NCI-H510A treated with DMSO at 0.1 percent for 48 hours (cell line): ENCODE data around the gene STAP2.
A peak's percentile ranks its signal among the peaks of the same experiment; 100 is the strongest.
"Not testable (repeated sequence)": the region's sequence is repeated elsewhere in the genome, so short reads cannot be mapped to it uniquely, and the experiment has no call there.

Experiments
- DNase-seq: peaks from one replicate; lab custom pipeline; 2025; lab: John Stamatoyannopoulos, UW

The STAP2 gene

DNA sequence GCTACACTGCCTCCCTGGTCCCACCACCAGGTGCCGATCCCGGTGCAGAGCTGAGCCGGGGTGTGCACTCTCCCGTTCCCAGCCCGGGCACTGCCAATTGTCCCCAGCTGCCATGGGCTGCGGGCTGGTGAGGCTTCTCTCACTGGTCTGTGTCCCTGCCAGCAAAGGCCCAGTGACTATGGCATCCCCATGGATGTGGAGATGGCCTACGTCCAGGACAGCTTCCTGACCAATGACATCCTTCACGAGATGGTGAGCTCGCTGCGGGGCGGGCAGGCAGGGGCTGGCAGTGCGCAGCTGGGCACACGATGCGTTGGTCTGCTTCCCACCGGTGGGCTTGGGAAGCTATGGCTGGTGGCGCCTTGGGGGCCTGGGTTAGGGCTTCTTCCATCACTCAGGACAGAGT is 19.3 kb upstream of the STAP2 start:
- no peak for DNase-seq

DNA sequence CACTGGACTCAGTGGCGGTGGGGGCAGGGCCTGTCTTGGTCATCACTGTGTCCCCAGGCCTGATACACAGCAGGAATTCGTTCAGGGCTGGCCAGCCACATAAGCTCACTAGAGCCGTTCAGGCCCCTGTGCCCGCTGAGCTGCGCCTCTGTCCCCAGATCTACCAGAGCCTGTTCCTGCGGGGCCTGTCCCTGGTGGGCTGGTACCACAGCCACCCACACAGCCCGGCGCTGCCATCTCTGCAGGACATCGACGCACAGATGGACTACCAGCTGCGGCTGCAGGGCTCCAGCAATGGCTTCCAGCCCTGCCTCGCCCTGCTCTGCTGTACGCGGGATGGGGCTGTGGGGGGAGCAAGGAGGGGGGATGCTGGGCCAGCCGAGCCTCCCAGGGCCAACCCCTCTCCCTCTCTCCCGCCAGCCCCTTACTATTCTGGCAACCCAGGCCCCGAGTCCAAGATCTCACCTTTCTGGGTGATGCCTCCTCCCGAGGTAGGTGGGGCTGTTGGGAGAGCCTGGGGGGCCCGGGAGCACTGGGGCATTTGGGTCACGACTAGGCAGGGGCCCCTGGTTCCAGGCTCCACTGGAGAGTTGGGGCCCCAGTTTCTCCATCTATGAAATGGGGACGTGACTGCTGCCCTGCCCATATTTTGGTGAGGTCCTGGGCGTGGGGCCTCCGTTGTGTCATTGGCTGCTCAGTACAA is 18.6 kb upstream of the STAP2 start:
- no peak for DNase-seq

DNA sequence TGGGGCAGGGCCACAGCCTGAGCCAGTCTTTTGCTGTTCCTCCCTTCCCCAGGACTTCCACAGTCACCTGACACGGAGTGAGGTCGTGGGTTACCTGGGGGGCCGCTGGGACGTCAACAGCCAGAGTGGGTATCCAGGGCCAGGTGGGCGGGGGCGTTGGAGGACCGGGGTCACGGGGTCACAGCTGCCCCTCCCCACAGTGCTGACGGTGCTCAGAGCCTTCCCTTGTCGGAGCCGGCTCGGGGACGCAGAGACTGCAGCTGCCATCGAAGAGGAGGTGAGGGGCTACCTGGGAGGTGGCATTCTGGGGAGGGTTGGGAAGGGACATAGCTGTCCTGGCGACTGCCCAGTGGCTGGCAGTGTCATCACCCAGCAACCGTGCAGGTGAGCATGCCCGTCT is 16.3 kb upstream of the STAP2 start:
- no peak for DNase-seq

DNA sequence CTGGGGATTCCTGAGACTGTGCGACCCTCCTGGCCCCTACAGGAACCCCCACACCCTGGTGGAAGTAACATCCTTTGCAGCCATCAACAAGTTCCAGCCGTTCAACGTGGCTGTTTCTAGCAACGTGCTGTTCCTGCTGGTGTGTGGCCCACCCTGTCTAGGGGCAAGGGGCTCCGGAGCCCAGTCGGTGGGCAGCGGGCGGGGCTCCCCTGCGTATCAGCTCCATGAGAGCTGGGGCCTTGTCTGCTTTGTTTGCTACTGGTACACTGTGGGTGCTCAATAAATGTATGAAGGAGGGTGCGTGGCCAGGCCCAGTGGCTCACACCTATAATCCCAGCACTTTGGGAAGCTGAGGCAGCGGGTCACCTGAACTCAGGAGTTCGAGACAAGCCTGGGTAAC is 15.7 kb upstream of the STAP2 start:
- DNase-seq = no peak

DNA sequence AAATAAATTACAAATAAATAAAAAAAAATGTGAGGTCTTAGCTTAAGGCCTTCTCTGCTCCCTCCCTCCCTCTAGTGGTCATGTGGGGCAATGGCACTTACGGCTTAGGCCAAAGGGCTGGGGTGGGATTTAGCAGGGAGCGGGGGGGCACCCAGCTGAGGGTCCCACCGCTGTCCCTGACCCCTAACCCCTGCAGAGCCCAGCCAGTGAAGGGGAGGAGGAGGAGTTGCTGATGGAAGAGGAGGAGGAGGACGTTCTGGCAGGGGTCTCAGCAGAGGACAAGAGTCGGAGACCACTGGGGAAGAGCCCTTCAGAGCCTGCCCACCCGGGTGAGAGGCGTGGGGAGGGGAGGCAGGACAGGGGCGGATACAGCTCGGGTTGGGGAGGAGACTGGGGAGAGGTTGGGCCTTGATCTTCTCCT is 14.1 kb upstream of the STAP2 start:
- DNase-seq = peak; percentile 32

DNA sequence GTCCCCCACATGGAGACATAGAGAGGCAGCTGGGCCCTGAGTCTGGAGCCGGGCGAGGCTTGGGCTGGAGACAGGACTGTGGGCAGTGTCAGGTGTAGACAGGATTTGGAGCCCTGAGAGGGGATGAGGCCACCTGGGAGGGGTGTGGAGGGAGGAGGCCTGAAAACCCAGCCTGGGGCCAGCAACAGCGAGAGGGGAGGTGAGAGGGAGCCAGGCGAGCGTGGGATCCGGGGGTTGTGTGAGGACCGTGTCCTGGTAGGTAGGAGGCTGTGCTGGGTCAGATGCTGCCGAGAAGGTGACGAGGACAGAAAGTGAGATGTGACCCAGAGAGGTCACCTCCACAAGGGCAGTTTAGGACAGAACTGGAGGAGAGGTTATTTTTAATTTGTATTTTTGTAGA is 12.1 kb upstream of the STAP2 start:
- DNase-seq = no peak

DNA sequence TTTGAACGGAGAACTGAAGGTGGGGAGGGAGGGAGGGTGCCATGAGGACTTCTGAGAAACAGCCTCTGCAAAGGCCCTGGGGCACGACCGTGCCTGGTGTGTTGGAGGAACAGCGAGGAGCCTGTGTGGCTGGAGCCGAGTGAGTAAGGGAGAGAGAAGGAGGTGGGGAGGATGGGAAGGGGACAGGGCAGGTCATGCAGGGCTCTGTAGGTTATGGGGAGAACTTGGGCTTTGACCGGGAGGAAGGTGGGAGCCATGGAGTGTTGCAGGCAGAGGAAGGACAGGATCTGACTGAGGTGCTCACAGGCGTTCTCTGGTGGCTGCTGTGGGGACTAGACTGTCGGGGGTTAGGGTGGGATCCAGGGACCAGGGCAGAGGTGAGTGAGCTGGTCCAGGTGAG is 11.5 kb upstream of the STAP2 start:
- DNase-seq = no peak

DNA sequence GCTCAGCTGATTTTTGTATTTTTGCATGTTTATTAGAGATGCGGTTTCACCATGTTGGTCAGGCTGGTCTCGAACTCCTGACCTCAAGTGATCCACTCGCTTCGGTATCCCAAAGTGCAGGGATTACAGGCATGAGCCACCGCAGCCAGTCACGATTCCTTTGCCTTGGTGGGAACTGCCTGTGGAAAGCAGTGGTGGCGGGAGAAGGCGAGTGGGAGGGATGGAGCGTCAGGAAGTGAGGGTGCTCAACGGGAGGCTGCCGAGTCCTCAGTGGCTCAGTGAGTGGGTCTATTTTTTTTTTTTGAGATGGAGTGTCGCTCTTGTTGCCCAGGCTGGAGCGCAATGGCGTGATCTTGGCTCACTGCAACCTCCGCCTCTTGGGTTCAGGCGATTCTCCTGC is 10.6 kb upstream of the STAP2 start:
- not testable (repeated sequence) for DNase-seq

DNA sequence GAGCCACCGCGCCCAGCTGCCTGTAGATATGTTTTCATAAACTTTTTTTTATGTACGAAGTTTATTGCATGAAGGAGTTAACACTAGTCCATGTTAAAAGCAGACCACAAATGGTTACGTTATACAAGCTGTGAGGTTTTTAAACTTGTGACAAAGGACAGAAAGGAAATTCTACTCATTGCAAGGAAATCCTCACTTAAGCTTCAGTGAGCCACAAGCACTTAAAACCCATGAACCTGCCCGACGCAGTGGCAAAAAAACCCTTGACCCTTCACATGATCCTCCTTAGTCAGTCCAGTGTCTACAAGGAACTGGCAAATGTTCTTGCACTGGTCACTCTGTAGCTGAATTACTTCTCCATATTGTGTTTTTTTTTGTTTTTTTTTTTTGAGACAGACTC is 8.9 kb upstream of the STAP2 start:
- DNase-seq = no peak

DNA sequence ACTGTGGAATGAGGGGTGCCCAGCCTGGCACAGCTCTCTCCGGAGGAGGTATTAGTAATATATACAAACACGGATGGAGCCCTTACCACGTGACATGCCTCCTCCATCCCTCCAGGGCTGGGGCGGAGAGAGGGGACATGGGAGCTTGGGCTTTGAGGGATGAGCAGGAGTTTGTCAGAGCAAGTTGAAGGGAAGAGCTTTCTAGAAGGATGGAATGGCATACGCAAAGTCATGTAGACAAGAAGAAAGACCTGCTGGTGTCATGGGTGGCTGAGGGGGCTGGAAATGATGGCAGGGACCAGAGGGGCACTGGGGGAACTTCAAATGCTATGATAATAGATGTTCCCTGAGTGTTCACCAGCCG is 7.4 kb upstream of the STAP2 start:
- DNase-seq = no peak

DNA sequence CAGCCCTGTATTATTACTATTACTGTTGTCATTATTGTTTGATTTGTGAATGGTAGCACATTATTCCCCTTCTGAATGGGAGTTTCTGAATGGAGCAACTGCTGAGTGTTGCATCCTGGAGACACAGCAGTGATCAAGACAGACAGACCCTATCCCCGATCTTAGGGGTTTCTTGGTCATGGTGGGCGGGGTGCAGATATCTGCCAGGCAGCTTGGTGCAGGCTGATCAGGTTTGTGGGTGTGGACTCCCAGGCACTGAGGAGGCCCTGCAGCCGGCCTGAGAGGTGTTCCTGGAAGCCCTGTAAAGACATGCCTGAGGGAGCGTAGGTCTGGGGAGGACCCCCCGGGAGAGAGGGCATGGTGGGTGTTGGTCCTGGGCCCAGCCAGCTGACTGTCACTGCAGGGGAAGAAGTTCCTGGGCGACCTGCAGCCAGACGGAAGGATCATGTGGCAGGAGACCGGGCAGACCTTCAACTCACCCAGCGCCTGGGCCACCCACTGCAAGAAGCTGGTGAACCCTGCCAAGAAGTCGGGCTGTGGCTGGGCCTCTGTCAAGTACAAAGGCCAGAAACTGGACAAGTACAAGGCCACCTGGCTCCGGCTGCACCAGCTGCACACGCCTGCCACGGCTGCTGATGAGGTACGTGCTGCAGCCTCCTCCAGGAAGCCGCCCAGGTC is 6.9 kb upstream of the STAP2 start:
- no peak for DNase-seq

DNA sequence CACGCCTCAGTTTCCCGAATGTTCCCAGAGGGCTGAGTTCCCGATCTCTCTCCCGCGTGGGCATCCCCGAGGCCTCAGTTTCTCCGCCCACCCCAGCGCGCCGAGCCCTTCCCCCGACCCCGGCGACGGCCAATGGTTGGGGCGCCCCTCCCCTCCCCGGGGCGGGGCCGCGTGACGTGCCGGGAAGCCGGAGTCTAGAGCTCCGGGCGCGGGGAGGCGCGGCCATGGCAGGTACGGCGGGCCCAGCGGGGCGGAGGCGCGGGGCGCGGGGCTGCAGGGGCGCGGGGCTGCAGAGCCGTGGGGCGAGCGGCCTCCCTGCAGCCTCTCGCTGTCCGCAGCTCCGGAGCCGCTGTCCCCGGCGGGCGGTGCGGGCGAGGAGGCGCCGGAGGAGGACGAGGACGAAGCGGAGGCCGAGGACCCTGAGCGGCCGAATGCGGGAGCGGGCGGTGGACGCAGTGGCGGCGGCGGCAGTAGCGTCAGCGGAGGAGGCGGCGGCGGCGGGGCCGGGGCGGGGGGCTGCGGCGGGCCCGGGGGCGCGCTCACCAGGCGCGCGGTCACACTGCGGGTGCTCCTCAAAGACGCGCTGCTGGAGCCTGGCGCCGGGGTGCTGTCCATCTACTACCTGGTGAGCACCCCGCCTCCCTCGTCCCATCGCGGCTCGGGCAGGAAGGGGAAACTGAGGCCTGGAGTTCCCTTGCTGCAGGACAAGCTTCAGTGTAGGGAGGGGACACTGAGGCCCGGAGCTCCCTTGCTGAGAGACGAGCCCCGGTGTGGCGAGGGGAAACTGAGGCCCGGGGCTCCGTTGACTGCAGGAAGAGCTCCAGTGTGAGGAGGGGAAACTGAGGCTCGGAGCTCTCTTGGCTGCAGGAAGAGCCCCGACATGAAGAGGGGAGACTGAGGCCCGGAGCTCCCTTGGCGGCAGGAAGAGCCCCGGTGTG is 5.0 kb upstream of the STAP2 start, which contains the start of gene MPND:
TSS of gene MPND (plus strand) at position 193 of the 938 bp plus-strand sequence. CDS start at position 225, 32 bp downstream.
- peak; percentile 87 for DNase-seq

DNA sequence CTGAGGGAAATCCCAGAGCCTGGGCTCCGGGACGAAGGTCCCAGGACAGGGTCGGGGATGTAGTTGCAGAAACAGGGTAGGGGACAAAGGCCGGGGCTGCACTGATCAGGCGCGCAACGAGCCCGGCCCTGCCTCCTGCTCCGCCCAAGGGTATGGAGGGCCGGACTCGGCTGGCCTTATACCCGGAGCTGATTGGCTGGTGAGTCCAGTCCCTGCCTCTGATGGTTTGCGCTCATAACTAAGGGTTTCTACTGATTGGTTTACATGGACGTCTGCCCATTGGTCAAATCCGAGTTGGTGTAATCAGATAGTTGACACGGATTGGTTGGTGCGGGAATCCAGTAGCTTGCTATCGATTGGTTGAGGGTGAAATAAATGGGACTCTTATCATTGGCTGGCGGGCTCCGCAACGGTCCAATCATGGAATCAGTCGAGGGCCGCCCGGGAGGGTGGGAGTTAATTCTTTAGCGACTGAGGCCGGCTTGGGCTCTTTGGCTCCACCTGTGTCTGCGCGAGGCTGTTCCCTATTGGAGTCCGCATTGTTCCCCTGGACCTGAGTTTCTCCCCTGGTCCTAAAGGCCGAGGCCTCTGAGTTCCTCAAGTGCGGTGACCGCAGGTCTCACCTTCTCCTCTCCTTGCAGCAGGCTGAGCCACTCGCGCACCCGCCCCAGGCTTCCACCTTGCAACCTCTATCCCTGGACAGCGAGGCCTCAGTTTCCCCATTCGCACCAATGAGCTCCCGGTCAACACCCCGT is 4.2 kb upstream of the STAP2 start:
- DNase-seq = peak; percentile 100

DNA sequence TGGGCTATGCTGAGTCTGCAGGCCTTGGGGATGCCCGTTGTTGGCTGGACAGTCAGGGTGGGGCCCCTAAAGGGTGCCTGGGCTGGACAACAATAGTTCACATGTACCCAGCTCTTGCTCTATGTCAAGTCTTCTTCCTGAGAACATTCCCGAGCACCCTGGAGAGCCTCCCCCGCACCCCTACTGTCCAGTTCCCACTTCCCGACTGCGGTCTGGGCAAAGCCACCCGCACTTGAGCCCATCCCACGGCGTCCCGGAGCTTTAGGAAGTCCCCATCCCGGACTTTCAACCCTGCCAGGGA is 3.6 kb upstream of the STAP2 start:
- DNase-seq = no peak

DNA sequence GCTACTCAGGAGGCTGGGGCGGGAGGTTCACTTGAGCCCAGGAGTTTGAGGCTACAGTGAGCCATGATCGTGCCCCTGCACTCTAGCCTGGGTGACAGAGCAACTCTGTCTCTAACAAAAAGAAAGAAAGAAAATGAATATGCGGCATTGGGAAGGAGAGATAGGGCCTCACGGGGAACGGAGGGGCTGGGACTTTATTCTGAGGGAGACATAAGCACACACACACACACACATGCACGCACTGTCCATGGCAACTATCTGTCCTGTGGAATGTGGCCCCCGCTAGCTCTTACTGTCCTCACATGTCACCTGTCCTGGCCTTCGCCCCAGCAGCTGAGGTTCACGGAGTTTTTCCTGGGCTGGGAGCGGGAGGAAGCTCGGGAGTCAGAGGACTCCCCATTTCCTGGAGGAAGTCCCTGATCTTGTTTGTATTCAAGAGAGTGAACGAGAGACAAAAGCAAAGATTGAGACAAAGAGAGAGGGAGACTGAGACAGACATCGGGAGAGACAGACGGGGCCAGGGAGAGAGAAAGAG is 654 bp downstream of the STAP2 start:
- peak; percentile 50 for DNase-seq

DNA sequence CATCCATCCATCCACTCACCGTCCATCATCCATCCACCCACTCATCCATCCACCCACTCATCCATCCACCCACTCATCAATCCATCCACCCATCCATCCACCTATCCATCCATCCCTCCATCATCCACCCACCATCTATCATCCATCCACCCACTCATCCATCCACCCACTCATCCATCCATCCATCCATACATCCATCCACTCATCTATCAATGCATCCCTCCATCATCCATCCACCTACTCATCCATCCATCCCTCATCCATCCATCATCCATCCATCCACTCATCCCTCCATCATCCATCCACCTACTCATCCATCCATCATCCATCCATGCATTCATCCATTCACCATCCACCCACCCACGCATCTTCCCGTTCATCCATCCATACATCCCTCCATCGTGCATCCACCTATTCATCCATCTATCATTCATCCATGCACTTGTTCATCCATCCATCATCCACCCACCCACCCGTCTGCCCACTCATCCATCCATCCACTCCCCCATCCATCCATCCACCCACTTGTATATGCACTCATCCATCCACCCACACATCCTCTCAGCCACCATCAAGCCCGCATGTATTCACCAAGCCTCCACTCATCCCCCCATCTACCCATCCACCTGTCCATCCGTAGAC is 3.6 kb downstream of the STAP2 start:
- no peak for DNase-seq

DNA sequence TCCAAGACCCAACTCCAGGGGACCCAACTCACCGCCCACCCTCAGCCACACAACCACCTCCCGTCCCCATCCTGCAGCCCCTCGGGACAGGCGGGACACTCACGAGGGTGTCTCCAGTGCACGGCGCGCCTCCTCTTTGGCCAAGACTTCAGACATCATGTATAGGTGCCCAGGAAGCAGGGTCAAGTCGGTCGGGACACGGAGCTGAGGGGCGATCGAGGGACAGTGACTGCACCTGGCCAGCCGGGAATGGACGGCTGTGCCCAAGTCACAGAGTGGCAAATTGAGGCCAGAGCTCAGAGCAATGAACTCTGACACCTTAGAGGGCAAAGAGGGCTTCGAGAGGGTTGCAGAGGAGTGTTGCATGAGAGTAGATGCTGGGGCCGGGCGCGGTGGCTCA is 8.8 kb downstream of the STAP2 start:
- no peak for DNase-seq

DNA sequence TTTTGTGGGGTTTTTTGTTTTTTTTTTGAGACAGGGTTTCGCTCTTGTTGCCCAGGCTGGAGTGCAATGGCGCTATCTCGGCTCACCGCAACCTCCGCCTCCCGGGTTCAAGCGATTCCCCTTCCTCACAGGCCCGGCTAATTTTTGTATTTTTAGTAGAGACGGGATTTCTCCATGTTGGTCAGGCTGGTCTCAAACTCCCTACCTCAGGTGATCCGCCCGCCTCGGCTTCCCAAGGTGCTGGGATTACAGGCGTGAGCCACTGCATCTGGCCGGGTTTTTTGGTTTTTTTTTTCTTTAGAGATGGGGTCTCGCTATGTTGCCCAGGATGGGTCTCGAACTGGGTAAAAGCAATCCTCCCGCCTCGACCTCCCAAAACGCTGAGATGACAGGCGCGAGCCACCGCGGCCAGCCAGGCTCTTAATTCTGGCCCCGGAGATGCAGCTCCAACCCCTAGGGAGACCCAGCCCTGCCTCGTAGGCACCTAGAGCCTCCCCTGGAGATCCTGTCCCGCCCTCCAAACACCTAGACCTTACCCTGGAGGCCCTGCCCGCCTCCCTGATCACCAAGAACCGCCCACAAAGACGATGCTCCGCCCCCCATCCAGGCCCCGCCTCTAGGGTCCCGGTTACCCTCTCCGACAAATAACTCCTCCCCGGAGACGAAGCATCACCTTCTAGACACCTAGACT is 9.5 kb downstream of the STAP2 start:
- not testable (repeated sequence) for DNase-seq

DNA sequence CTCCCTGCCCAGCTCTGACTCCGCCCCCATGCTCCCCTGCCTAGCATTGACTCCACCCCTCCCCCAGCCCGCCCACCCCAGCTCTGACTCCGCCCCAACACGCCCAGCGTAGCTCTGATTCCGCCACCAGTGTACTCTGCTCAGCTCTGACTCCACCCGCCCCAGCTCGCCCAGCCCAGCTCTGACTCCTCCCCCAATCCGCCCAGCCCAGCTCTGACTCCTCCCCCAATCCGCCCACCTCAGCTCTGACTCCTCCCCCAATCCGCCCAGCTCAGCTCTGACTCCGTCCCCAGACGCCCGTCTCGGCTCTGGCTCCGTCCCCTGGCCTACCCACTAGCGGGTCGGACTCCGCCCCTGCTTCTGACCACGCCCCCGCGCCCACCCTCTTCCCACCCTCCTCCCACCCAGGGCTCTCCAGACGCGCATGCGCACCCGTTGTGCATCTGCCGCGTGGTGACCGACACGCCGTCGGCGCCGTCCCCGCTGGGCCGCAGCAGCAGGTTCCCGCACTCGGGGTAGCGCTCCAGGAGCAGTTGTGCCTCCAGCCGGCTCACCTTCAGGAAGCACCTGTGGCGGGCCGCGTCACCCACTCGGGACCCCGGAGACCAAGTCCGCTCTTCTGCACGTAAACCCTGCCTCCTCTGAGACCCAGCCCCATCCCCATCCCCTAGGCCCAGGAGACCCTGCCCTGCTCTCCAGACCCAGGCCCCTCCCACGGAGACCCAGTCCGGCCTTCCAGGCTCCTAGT is 10.2 kb downstream of the STAP2 start:
- DNase-seq = peak; percentile 40

DNA sequence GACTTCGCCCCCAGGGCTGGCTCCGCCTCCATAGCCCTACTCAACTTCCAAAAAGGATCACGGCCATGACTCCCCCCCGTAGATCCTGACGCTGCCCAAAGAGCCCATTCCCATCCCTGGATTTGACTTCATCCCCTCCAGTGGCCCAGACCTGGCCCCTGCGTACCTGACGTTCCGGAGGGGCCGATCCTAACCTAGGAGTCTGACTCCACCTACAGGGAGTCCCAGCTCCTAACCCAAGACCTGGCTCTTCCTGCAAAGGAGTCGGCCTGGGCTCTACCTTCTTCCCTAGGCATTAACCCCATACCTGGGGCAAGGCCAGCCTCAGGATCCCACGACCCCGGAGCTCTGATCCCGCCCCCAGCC is 10.8 kb downstream of the STAP2 start:
- no peak for DNase-seq
